H1 (cell line): ENCODE results near the gene HACE1. TPM values are rescaled to one million over a fixed set of nuclear protein-coding genes. Genes with fewer than 3 reads are reported as not detected.
A peak's percentile ranks its signal among the peaks of the same experiment; 100 is the strongest.

Experiments used
- BCL11A ChIP-seq, 2 experiments: IDR thresholded peaks; one replicate each; pipeline ENCODE4 v1.6.1; 2011; ENCODE audit warnings: low read depth in 2 of 2, low read length in 2 of 2, mild to moderate bottlenecking in 2 of 2
- KDM1A ChIP-seq: fragments of 200-600, 300-600 bp; sonication (generic); IDR thresholded peaks from 2 replicates; pipeline ENCODE4 v1.7.1; 2016; ENCODE audit warnings: mild to moderate bottlenecking, low read length, borderline replicate concordance
- MAFK ChIP-seq: IDR thresholded peaks from 2 replicates; pipeline ENCODE4 v1.6.1; 2012; ENCODE audit warnings: low read depth, mild to moderate bottlenecking, improper control_type of control experiment, low read length
- NRF1 ChIP-seq: IDR thresholded peaks from 2 replicates; pipeline ENCODE4 v1.6.1; 2011; ENCODE audit warnings: mild to moderate bottlenecking, low read depth, low read length, improper control_type of control experiment
- RAD21 ChIP-seq, 2 experiments: IDR thresholded peaks in 1 of 2; conservative IDR thresholded peaks in 1 of 2; 2 replicates each; pipeline ENCODE4 v1.6.1; 2011; ENCODE audit warnings: low read depth in 2 of 2, low read length in 2 of 2, improper control_type of control experiment in 1 of 2, inconsistent platforms in 1 of 2, mild to moderate bottlenecking in 1 of 2, moderate library complexity in 1 of 2
- SIN3A ChIP-seq, 2 experiments: IDR thresholded peaks in 1 of 2; conservative IDR thresholded peaks in 1 of 2; 2 replicates each; pipeline ENCODE4 v1.6.1; 2011 to 2012; ENCODE audit warnings: low read length in 2 of 2, improper control_type of control experiment in 1 of 2, low read depth in 1 of 2, mild to moderate bottlenecking in 1 of 2
- polyA plus RNA-seq, 7 experiments: library from polyadenylated mRNA; depleted of rRNA in 3 of 7; stranded (reverse) in 5 of 7; unstranded in 2 of 7; fragments of >200 nt in 5 of 7; fragments of 200-250 nt in 2 of 7; gene quantifications; 1 replicate in 5 of 7; 2 replicates in 1 of 7; 4 replicates in 1 of 7; pipeline versions ENCODE4 v1.2.1 to v1.2.3, GENCODE V29; 2011 to 2013; ENCODE audit warnings: missing spikeins in 2 of 7, mixed read lengths in 2 of 7
- total RNA-seq: library from RNA; stranded (reverse); fragmentation: NEBNext Ultra II Directional; extraction: Animal tissue kit (Norgen Biotek cat#: 25700); gene quantifications from 2 replicates; pipeline ENCODE4 v1.2.1, GENCODE V29; 2021

HACE1 gene
- total and polyA plus RNA-seq, 2 of the 8 experiments (the other 6 are each of a cell fraction or from before 2014, with no cell fraction given), result 7.1 to 21.3 TPM

DNA sequence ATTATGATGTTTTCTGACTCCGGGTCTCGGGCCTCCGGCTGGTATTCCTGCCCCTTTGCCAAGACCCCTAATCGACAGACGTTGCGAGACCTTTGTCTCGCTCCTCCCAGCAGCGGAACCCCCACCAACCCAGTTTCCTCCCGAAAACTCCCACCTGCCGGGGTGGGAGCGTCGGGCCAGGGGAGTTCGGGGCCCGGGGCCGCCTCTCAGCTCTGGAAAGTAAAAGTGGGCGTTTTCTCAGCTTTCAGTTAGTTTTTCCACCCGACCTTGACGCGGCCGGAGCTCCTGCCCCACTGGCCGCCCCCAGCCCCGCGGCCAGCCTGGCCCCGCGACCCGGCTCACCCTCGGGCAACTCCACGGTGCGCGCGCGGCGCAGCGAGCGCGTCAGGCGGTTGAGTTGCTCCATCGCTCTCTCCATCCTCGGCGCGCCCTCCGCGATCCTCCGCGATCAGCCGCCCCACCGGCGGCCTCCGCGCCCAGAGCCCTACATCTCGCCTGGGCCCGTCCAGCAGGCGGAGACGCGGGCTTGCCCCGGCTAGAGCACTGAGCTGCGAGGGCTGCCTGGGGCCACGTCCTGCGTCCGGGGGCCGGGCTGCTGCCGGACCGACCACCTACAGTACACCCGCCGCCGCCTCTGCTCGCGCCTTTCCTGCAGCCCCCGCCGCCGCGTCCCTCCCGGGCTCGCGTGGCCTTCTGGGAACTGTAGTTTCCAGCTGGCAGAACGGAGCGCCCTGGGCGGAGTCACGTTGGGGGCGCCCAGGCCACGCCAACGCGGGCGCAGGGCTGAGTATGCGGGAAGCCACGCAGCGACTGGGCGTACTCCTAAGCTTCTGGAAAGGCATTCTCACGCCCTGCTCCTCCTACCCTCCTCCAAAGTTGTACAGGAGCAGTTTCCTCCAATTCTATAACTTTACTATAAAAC lies at the start of gene HACE1 (continued):
- TF ChIP-seq KDM1A (0 out of 2 replicates have a peak, but pooled peaks have one; percentile 10), SIN3A (conservative IDR thresholded peaks at IDR 0.05 in 1 of 2, IDR thresholded peaks at IDR 0.05 in 1 of 2; ENCODE audit: low read depth in 1 of 2, low read length in 2 of 2) (peak in 1 of 2 experiments; percentile 64; a peak in 2 of 4 replicates), MAFK (no peak), NRF1 (no peak), RAD21 (IDR thresholded peaks at IDR 0.05 in 1 of 2, conservative IDR thresholded peaks at IDR 0.05 in 1 of 2; ENCODE audit: low read depth in 2 of 2, low read length in 2 of 2) (peak; percentile 1 to 30; a peak in 1 of 4 replicates), BCL11A (IDR thresholded peaks at IDR 0.05; ENCODE audit: low read depth in 2 of 2, low read length in 2 of 2) (no peak)
